MCF 10A (cell line): ENCODE measurements around the gene MRPS23. TPM values are rescaled to one million over a fixed set of nuclear protein-coding genes. Genes with fewer than 3 reads are reported as not detected.

Experiments used
- BruUV-seq: library from RNA; stranded (reverse); fragments of 400-500 nt; replicated peaks from 2 replicates; lab custom pipeline; 2021; lab: Mats Ljungman, UMichigan
- CTCF ChIA-PET: fragments of 300-600 bp; sonication (Branson Sonifier 250); formaldehyde crosslinking; extraction: SDS; loops from one replicate; lab custom pipeline; 2021; ENCODE audit warnings: antibody characterized with exemption, inconsistent platforms; lab: Yijun Ruan, JAX
- POLR2A ChIA-PET: fragments of 300-600, 350-650 bp; sonication (Branson Sonifier 250); formaldehyde crosslinking; extraction: SDS; loops from one replicate; lab custom pipeline; 2020; ENCODE audit warnings: antibody characterized with exemption, inconsistent platforms; lab: Yijun Ruan, JAX
- DNase-seq: peaks from one replicate; pipeline ENCODE4 v3.0.0-alpha.2; 2018; ENCODE audit not compliant: unreplicated experiment
- H3K27ac Mint-ChIP-seq: one replicate; pipeline ENCODE4 v1.8.0; 2022; ENCODE audit warnings: mild to moderate bottlenecking, low read depth, mixed read lengths; ENCODE audit not compliant: unreplicated experiment
- H3K27me3 Mint-ChIP-seq: one replicate; pipeline ENCODE4 v1.8.0; 2022; ENCODE audit warnings: mixed read lengths; ENCODE audit not compliant: insufficient read depth, unreplicated experiment
- H3K36me3 Mint-ChIP-seq: one replicate; pipeline ENCODE4 v1.8.0; 2022; ENCODE audit warnings: mild to moderate bottlenecking, moderate library complexity, mixed read lengths; ENCODE audit not compliant: insufficient read depth, unreplicated experiment
- H3K4me1 Mint-ChIP-seq: one replicate; pipeline ENCODE4 v1.8.0; 2022; ENCODE audit warnings: mixed read lengths; ENCODE audit not compliant: insufficient read depth, unreplicated experiment
- H3K4me3 Mint-ChIP-seq: one replicate; pipeline ENCODE4 v1.8.0; 2022; ENCODE audit warnings: mild to moderate bottlenecking, moderate library complexity, mixed read lengths; ENCODE audit not compliant: unreplicated experiment
- H3K9me3 Mint-ChIP-seq: one replicate; pipeline ENCODE4 v1.8.0; 2022; ENCODE audit warnings: mixed read lengths; ENCODE audit not compliant: unreplicated experiment
- intact Hi-C: fragments of 100-400 bp; cut with micrococcal nuclease; formaldehyde crosslinking; loops from 2 replicates; pipeline ENCODE4 v1.14.1; 2022
- total RNA-seq: library from RNA; stranded (reverse); gene quantifications from 2 replicates; pipeline ENCODE4 v1.2.3, GENCODE V29; 2022
- TF ChIP-seq, protein P1 (sequence below): fragments of 200-600 bp; IDR thresholded peaks from one replicate; pipeline ENCODE4 v1.8.0; 2022; ENCODE audit warnings: antibody characterized with exemption, mild to moderate bottlenecking; ENCODE audit not compliant: unreplicated experiment

Gene MRPS23
- total RNA-seq, 1 experiment from 2014 or later, result 59.3 TPM

DNA sequence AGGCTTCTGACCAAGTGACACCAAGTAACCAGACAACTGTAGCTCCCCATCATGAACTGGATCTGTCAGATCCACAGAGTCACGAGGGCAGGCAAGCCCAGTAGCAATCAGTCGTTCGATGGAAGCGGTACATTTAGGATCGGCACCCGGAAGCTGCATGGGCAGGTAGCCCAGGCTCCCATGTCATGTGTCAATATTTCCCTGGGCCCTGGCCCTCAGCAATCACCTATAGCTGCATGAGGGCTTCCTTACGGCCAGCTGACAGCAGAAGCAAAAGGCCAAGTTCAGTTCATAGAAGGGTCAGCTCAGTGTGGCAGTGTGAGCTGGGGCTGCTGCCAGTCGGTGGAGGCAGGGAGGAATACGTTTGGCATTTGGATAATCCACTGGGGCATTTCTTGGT, 31.8 kb downstream of the MRPS23 start:
- H3K36me3 Mint-ChIP-seq, result no peaks in the 10 kb centered on the region
- H3K4me3 Mint-ChIP-seq, result no peak overlapping the region
- no peaks in the 10 kb centered on the region for H3K9me3 Mint-ChIP-seq
- TF ChIP-seq, protein P1, sequence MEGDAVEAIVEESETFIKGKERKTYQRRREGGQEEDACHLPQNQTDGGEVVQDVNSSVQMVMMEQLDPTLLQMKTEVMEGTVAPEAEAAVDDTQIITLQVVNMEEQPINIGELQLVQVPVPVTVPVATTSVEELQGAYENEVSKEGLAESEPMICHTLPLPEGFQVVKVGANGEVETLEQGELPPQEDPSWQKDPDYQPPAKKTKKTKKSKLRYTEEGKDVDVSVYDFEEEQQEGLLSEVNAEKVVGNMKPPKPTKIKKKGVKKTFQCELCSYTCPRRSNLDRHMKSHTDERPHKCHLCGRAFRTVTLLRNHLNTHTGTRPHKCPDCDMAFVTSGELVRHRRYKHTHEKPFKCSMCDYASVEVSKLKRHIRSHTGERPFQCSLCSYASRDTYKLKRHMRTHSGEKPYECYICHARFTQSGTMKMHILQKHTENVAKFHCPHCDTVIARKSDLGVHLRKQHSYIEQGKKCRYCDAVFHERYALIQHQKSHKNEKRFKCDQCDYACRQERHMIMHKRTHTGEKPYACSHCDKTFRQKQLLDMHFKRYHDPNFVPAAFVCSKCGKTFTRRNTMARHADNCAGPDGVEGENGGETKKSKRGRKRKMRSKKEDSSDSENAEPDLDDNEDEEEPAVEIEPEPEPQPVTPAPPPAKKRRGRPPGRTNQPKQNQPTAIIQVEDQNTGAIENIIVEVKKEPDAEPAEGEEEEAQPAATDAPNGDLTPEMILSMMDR, result no peak
- H3K4me1 Mint-ChIP-seq, result no peaks in the 10 kb centered on the region
- intact Hi-C loops, result no loop called here
- H3K27ac Mint-ChIP-seq, result no peak overlapping the region
- BruUV-seq, result no TSS peak
- no peak for DNase-seq
- POLR2A ChIA-PET, result interaction anchor here (0.5 kb wide), 1 partner anchor 750 kb away, joined by 3 read pairs; no protein-coding TSS in a partner anchor
- CTCF ChIA-PET, result interaction anchor here (0.6 to 5.1 kb wide), 3 partner anchors 15 to 575 kb away, joined by 3 to 37 read pairs (median 5); no protein-coding TSS in a partner anchor
- peaks cover 38% of the 10 kb centered on the region for H3K27me3 Mint-ChIP-seq

DNA sequence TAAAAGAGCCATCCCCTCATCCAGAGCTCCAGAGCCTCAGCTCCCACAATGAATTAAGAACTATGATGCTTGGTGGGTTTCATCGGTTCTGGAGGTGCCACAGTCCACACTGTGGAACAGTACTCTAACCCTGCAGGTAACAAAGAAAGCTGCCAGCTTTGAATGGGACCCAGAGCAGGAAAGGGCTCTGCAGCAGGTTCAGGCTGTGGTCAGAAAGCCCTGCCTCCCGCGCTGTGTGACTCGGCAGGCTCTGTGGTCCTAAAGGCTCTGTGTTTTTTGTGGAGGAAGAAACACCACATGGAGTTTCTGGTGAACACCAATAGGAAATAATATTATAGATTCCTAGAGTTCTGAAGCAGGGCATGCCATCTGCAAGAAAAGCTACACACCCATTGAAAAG, 32.5 kb downstream of the MRPS23 start:
- Mint-ChIP-seq H3K36me3 (no peaks in the 10 kb centered on the region), H3K27me3 (peaks cover 45% of the 10 kb centered on the region), H3K27ac (no peak overlapping the region), H3K4me1 (no peaks in the 10 kb centered on the region), H3K4me3 (no peak overlapping the region), H3K9me3 (no peaks in the 10 kb centered on the region)
- TF ChIP-seq, protein P1, result no peak
- intact Hi-C loops, result no loop called here
- ChIA-PET CTCF (interaction anchor here (1.0 to 5.1 kb wide), 2 partner anchors 16 to 574 kb away, joined by 5 to 37 read pairs; no protein-coding TSS in a partner anchor), POLR2A (interaction anchor here (0.5 kb wide), 1 partner anchor 749 kb away, joined by 3 read pairs; no protein-coding TSS in a partner anchor)
- no peak for DNase-seq
- no TSS peak for BruUV-seq

DNA sequence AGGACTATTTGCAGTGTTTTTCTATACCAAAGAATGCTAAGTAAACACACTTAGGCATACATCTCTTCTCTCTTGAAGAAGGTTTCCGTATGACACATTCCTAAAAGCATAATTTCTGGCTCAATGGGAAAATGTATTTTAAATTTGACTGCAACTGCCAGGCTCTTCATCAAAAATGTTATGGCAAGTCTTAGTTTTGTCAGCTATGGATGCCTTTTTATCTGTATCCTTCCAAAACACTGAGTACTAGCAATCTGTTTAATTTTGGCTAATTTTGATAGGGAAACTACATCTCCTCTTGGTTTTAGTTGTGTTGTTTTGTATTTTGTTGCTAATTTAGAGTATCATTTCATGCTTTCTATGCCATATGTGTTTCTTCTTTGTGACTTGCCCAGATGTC, 35.4 kb downstream of the MRPS23 start:
- ChIA-PET CTCF (interaction anchor here (0.6 to 1.6 kb wide), 4 partner anchors 17 to 700 kb away, joined by 3 to 11 read pairs (median 6); no protein-coding TSS in a partner anchor), POLR2A (interaction anchor here (0.6 to 1.3 kb wide), 2 partner anchors 9 to 684 kb away, joined by 4 read pairs; no protein-coding TSS in a partner anchor)
- Mint-ChIP-seq H3K9me3 (no peaks in the 10 kb centered on the region), H3K4me1 (no peaks in the 10 kb centered on the region), H3K36me3 (no peaks in the 10 kb centered on the region), H3K4me3 (no peak overlapping the region), H3K27me3 (peaks cover 58% of the 10 kb centered on the region), H3K27ac (no peak overlapping the region)
- intact Hi-C loops, result no loop called here
- TF ChIP-seq, protein P1, result no peak
- DNase-seq, result no peak
- no TSS peak for BruUV-seq

DNA sequence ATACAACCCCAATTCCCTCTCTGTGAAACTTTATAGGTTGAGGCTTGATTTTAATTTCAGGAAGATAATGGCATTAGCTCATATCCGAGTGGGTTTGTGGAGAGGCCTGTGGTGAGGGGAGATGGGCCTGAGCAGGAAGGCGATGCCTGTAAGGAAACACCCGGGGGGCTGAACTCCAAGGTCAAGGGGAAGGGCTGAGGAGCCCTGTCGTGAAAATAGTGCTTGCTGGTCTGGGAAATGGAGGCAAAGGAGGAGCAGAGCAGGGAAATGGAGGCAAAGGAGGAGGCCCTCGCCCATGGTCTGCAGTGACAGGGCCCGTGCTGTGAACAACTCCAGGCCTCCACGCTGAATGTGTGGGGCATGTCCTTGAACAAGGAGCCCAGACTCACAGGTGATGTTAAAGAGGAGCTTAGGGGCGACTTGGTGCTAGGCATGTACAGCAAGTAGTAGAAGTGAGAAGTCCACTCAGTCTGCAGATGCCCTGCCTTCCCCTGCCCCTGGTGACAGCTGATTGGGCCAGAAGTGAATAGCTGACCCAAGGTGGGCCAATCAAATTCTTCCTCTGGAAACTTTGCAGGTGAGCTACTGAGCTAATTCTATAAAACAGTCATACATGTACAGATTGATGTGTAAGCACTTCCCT, 38.1 kb downstream of the MRPS23 start:
- Mint-ChIP-seq H3K4me3 (no peak overlapping the region), H3K4me1 (no peaks in the 10 kb centered on the region), H3K9me3 (no peaks in the 10 kb centered on the region), H3K36me3 (no peaks in the 10 kb centered on the region), H3K27ac (no peak overlapping the region), H3K27me3 (peaks cover 84% of the 10 kb centered on the region)
- intact Hi-C loops, result no loop called here
- CTCF ChIA-PET, result interaction anchor here (0.6 to 0.9 kb wide), 4 partner anchors 9 to 690 kb away, joined by 3 to 4 read pairs (median 3); no protein-coding TSS in a partner anchor
- TF ChIP-seq, protein P1, result no peak
- POLR2A ChIA-PET, result no interaction called here
- no TSS peak for BruUV-seq
- DNase-seq, result peak; percentile 12
